ENCODE data around the gene RASGRF2. TPM values are rescaled to one million over a fixed set of nuclear protein-coding genes. Genes with fewer than 3 reads are reported as not detected.

The RASGRF2 gene
- total and polyA plus RNA-seq, 2 experiments from 2014 or later, result 0.04 TPM; not detected in 1

GRCh38 chr5:81225463-81225862 lies 265.3 kb downstream of the RASGRF2 start:
- WGBS, 2 experiments (ENCODE audit: low coverage in 1 of 2, low lambda C conversion rate in 2 of 2, missing lambda C conversion rate in 2 of 2), result 89 to 90% methylated on average over 8 of the region's 8 CpGs
- H3K9me2 ChIP-seq (ENCODE audit: insufficient read depth), result 0 out of 2 replicates have a peak, but pooled peaks cover 2% of the 10 kb centered on the region
- H4K20me1 ChIP-seq (ENCODE audit: insufficient read depth), result no peaks in the 10 kb centered on the region
- no peak overlapping the region for H3K4me2 ChIP-seq (ENCODE audit: unreplicated experiment)
- H3K27me3 ChIP-seq (replicated peaks; ENCODE audit: insufficient read depth), result no peaks in the 10 kb centered on the region
- H3K4me3 ChIP-seq, result no peak overlapping the region
- in situ Hi-C loops (cut with MboI), result no loop called here
- H2AFZ ChIP-seq, result no peak overlapping the region
- H3K9ac ChIP-seq, result no peak overlapping the region
- no peaks in the 10 kb centered on the region for H3K4me1 ChIP-seq (ENCODE audit: insufficient read depth)
- TF ChIP-seq EZH2phosphoT487 (IDR thresholded peaks at IDR 0.05; ENCODE audit: insufficient read depth, low read depth) (no peak), EZH2 (IDR thresholded peaks at IDR 0.05; ENCODE audit: insufficient read depth, poor library complexity, severe bottlenecking) (no peak)
- H3K9me3 ChIP-seq (ENCODE audit: low read depth), result no peaks in the 10 kb centered on the region
- DNase-seq, result no peak
- no peaks in the 10 kb centered on the region for H3K36me3 ChIP-seq (ENCODE audit: low read depth)
- H3F3A ChIP-seq (ENCODE audit: insufficient read depth), result no peaks in the 10 kb centered on the region
- H3K79me2 ChIP-seq (ENCODE audit: insufficient read depth), result no peaks in the 10 kb centered on the region
- no peak overlapping the region for H3K27ac ChIP-seq

- H3K9ac ChIP-seq, result no peak overlapping the region
- H3K9me2 ChIP-seq (ENCODE audit: insufficient read depth), result 0 out of 2 replicates have a peak, but pooled peaks cover 2% of the 10 kb centered on the region
- H3F3A ChIP-seq (ENCODE audit: insufficient read depth), result no peaks in the 10 kb centered on the region
- H3K36me3 ChIP-seq (ENCODE audit: low read depth), result no peaks in the 10 kb centered on the region
- no peaks in the 10 kb centered on the region for H3K79me2 ChIP-seq (ENCODE audit: insufficient read depth)
- no peak for DNase-seq
- no peak overlapping the region for H3K4me3 ChIP-seq
- no peak overlapping the region for H2AFZ ChIP-seq
- WGBS, 2 experiments (ENCODE audit: low coverage in 1 of 2, low lambda C conversion rate in 2 of 2, missing lambda C conversion rate in 2 of 2), result 4 to 12% methylated on average over 2 of the region's 2 CpGs
- H3K4me2 ChIP-seq (ENCODE audit: unreplicated experiment), result no peak overlapping the region
- H3K9me3 ChIP-seq (ENCODE audit: low read depth), result no peaks in the 10 kb centered on the region
- H3K27me3 ChIP-seq (replicated peaks; ENCODE audit: insufficient read depth), result no peaks in the 10 kb centered on the region
- no peaks in the 10 kb centered on the region for H3K4me1 ChIP-seq (ENCODE audit: insufficient read depth)
- no peak overlapping the region for H3K27ac ChIP-seq
- H4K20me1 ChIP-seq (ENCODE audit: insufficient read depth), result no peaks in the 10 kb centered on the region
- in situ Hi-C loops (cut with MboI), result no loop called here
- no peak for TF ChIP-seq EZH2 (IDR thresholded peaks at IDR 0.05; ENCODE audit: insufficient read depth, poor library complexity, severe bottlenecking)
- no peak for TF ChIP-seq EZH2phosphoT487 (IDR thresholded peaks at IDR 0.05; ENCODE audit: insufficient read depth, low read depth)
These were observed 266.1 kb downstream of the RASGRF2 start for GRCh38 chr5:81226286-81226685.

GRCh38 chr5:81226949-81227348 lies 266.8 kb downstream of the RASGRF2 start:
- in situ Hi-C loops (cut with MboI), result no loop called here
- H3F3A ChIP-seq (ENCODE audit: insufficient read depth), result no peaks in the 10 kb centered on the region
- H3K4me2 ChIP-seq (ENCODE audit: unreplicated experiment), result no peak overlapping the region
- DNase-seq, result no peak
- 31 to 42% methylated on average over 1 of the region's 1 CpG for WGBS, 2 experiments (ENCODE audit: low coverage in 1 of 2, low lambda C conversion rate in 2 of 2, missing lambda C conversion rate in 2 of 2)
- 0 out of 2 replicates have a peak, but pooled peaks cover 2% of the 10 kb centered on the region for H3K9me2 ChIP-seq (ENCODE audit: insufficient read depth)
- H3K27ac ChIP-seq, result no peak overlapping the region
- no peaks in the 10 kb centered on the region for H3K9me3 ChIP-seq (ENCODE audit: low read depth)
- no peaks in the 10 kb centered on the region for H3K4me1 ChIP-seq (ENCODE audit: insufficient read depth)
- H3K79me2 ChIP-seq (ENCODE audit: insufficient read depth), result no peaks in the 10 kb centered on the region
- H3K4me3 ChIP-seq, result no peak overlapping the region
- no peaks in the 10 kb centered on the region for H4K20me1 ChIP-seq (ENCODE audit: insufficient read depth)
- no peaks in the 10 kb centered on the region for H3K36me3 ChIP-seq (ENCODE audit: low read depth)
- no peak overlapping the region for H3K9ac ChIP-seq
- TF ChIP-seq EZH2 (IDR thresholded peaks at IDR 0.05; ENCODE audit: insufficient read depth, poor library complexity, severe bottlenecking) (no peak), EZH2phosphoT487 (IDR thresholded peaks at IDR 0.05; ENCODE audit: insufficient read depth, low read depth) (no peak)
- no peaks in the 10 kb centered on the region for H3K27me3 ChIP-seq (replicated peaks; ENCODE audit: insufficient read depth)
- H2AFZ ChIP-seq, result no peak overlapping the region

GRCh38 chr5:81228084-81228483 lies 267.9 kb downstream of the RASGRF2 start:
- Histone ChIP-seq H3K4me3 (no peak overlapping the region), H3K79me2 (ENCODE audit: insufficient read depth) (no peaks in the 10 kb centered on the region), H4K20me1 (ENCODE audit: insufficient read depth) (no peaks in the 10 kb centered on the region), H3K36me3 (ENCODE audit: low read depth) (no peaks in the 10 kb centered on the region), H3K27me3 (replicated peaks; ENCODE audit: insufficient read depth) (no peaks in the 10 kb centered on the region), H2AFZ (no peak overlapping the region), H3K27ac (no peak overlapping the region), H3K4me2 (ENCODE audit: unreplicated experiment) (no peak overlapping the region), H3K9ac (no peak overlapping the region), H3F3A (ENCODE audit: insufficient read depth) (no peaks in the 10 kb centered on the region), H3K9me2 (ENCODE audit: insufficient read depth) (0 out of 2 replicates have a peak, but pooled peaks cover 2% of the 10 kb centered on the region), H3K4me1 (ENCODE audit: insufficient read depth) (no peaks in the 10 kb centered on the region), H3K9me3 (ENCODE audit: low read depth) (no peaks in the 10 kb centered on the region)
- no peak for DNase-seq
- WGBS, 2 experiments (ENCODE audit: low coverage in 1 of 2, low lambda C conversion rate in 2 of 2, missing lambda C conversion rate in 2 of 2), result 40 to 42% methylated on average over 4 of the region's 4 CpGs
- in situ Hi-C loops (cut with MboI), result no loop called here
- TF ChIP-seq EZH2 (IDR thresholded peaks at IDR 0.05; ENCODE audit: insufficient read depth, poor library complexity, severe bottlenecking) (no peak), EZH2phosphoT487 (IDR thresholded peaks at IDR 0.05; ENCODE audit: insufficient read depth, low read depth) (no peak)

GRCh38 chr5:81230416-81230815 lies 270.3 kb downstream of the RASGRF2 start:
- Histone ChIP-seq H3K4me2 (ENCODE audit: unreplicated experiment) (no peak overlapping the region), H3K9ac (no peak overlapping the region), H2AFZ (no peak overlapping the region), H3K36me3 (ENCODE audit: low read depth) (no peaks in the 10 kb centered on the region), H3K4me3 (no peak overlapping the region), H3K79me2 (ENCODE audit: insufficient read depth) (no peaks in the 10 kb centered on the region), H3K4me1 (ENCODE audit: insufficient read depth) (no peaks in the 10 kb centered on the region), H3K9me2 (ENCODE audit: insufficient read depth) (no peaks in the 10 kb centered on the region), H3K9me3 (ENCODE audit: low read depth) (no peaks in the 10 kb centered on the region), H3K27me3 (replicated peaks; ENCODE audit: insufficient read depth) (no peaks in the 10 kb centered on the region), H4K20me1 (ENCODE audit: insufficient read depth) (no peaks in the 10 kb centered on the region), H3K27ac (no peak overlapping the region), H3F3A (ENCODE audit: insufficient read depth) (no peaks in the 10 kb centered on the region)
- DNase-seq, result no peak
- WGBS, 2 experiments (ENCODE audit: low coverage in 1 of 2, low lambda C conversion rate in 2 of 2, missing lambda C conversion rate in 2 of 2), result 54 to 61% methylated on average over 8 of the region's 8 CpGs
- in situ Hi-C loops (cut with MboI), result no loop called here
- TF ChIP-seq EZH2 (IDR thresholded peaks at IDR 0.05; ENCODE audit: insufficient read depth, poor library complexity, severe bottlenecking), result no peak
- TF ChIP-seq EZH2phosphoT487 (IDR thresholded peaks at IDR 0.05; ENCODE audit: insufficient read depth, low read depth), result no peak

All from GM23248 (cell line).